Testis (tissue), 3 donors: Measurements from ENCODE around the gene RBM33. TPM values are rescaled to one million over a fixed set of nuclear protein-coding genes. Genes with fewer than 3 reads are reported as not detected.

Source experiments
- DNase-seq: peaks from one replicate; pipeline ENCODE4 v3.0.0-alpha.2; 2019
- H3K27ac ChIP-seq, 2 donors: fragments of 200-600 bp; sonication (generic); one replicate each; pipeline ENCODE4 v1.5.1; 2019
- H3K27me3 ChIP-seq: fragments of 200-600 bp; sonication (generic); one replicate; pipeline ENCODE4 v1.5.1; 2019
- H3K36me3 ChIP-seq: fragments of 200-600 bp; sonication (generic); one replicate; pipeline ENCODE4 v1.5.1; 2017; ENCODE audit warnings: low read depth; ENCODE audit errors: missing control alignments
- H3K4me1 ChIP-seq: fragments of 200-600 bp; sonication (generic); one replicate; pipeline ENCODE4 v1.5.1; 2019
- H3K4me3 ChIP-seq, 2 donors: fragments of 200-600 bp; sonication (generic); one replicate each; pipeline ENCODE4 v1.5.1; 2017 to 2019
- H3K9me3 ChIP-seq: fragments of 200-600 bp; sonication (generic); one replicate; pipeline ENCODE4 v1.5.1; 2017
- POLR2A ChIP-seq: fragments of 450-650 bp; IDR thresholded peaks from one replicate; pipeline ENCODE4 v1.6.1; 2017; ENCODE audit warnings: antibody characterized with exemption, mild to moderate bottlenecking, moderate library complexity
- WGBS, 2 donors: methylation state at CpG; one replicate each; pipeline ENCODE4 v1.1.5; 2018; 5-methylcytosine and 5-hydroxymethylcytosine counted together
- intact Hi-C: fragments of 100-400 bp; cut with DNase I; formaldehyde crosslinking; loops from one replicate; pipeline ENCODE4 v1.15.1; 2023; ENCODE audit warnings: low total_unique reads
- polyA plus RNA-seq: library from polyadenylated mRNA; stranded (reverse); fragments of 350-450 nt; fragmentation: Illumina TruSeq; extraction: RNeasy Lipid Tissue Mini Kit (QIAGEN cat#74804); gene quantifications from one replicate; pipeline ENCODE4 v1.2.3, GENCODE V29; 2014; ENCODE audit warnings: low read depth, low replicate concordance; ENCODE audit not compliant: insufficient read depth
- total RNA-seq, 2 donors: library from RNA; depleted of rRNA; stranded (reverse); fragments of >200 nt; gene quantifications; one replicate each; pipeline ENCODE4 v1.2.3, GENCODE V29; 2016
- TF ChIP-seq, protein P1 (sequence below), 3 experiments: fragments of 450-650 bp in 2 of 3; fragments of 200-600 bp in 1 of 3; sonication (generic) in 1 of 3; IDR thresholded peaks; one replicate each; pipeline ENCODE4 v1.5.1; 2016 to 2019; ENCODE audit warnings: antibody characterized with exemption in 3 of 3, mild to moderate bottlenecking in 2 of 3, moderate library complexity in 1 of 3

Gene RBM33
- total and polyA plus RNA-seq, 3 donors from 2014 or later: 27.3 to 104 (median 93.4) TPM

DNA sequence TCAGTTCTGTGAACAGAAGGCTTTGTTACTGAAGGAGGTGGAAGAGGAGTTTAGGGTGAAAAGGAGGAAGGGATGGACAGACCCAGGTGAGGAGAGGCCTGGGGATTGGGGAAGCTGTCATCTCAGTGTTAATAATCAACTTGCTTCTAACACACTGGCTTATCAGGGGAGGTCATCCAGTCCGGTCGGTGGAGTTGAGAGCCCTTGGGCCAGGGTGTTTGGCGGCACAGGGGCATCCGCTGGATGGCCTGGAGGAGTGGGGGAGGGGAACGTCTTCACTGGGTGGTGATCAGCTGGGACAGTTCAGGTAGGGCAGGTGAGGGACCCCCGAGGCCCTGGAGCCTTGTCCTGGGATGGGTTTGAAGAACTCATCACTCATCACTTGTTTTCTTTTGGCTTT, 133.9 kb downstream of the RBM33 start:
- Histone ChIP-seq H3K27ac (no peak overlapping the region), H3K4me1 (no peaks in the 10 kb centered on the region), H3K9me3 (no peaks in the 10 kb centered on the region), H3K4me3 (no peak overlapping the region), H3K36me3 (no peaks in the 10 kb centered on the region), H3K27me3 (no peaks in the 10 kb centered on the region)
- intact Hi-C loops: loop anchor here (10.0 kb wide), 1 partner anchor 184 kb away; no protein-coding TSS in a partner anchor
- WGBS, 2 donors: 84 to 87% methylated on average over 5 to 6 of the region's 6 CpGs
- DNase-seq: no peak
- TF ChIP-seq POLR2A: no peak
- TF ChIP-seq, protein P1, sequence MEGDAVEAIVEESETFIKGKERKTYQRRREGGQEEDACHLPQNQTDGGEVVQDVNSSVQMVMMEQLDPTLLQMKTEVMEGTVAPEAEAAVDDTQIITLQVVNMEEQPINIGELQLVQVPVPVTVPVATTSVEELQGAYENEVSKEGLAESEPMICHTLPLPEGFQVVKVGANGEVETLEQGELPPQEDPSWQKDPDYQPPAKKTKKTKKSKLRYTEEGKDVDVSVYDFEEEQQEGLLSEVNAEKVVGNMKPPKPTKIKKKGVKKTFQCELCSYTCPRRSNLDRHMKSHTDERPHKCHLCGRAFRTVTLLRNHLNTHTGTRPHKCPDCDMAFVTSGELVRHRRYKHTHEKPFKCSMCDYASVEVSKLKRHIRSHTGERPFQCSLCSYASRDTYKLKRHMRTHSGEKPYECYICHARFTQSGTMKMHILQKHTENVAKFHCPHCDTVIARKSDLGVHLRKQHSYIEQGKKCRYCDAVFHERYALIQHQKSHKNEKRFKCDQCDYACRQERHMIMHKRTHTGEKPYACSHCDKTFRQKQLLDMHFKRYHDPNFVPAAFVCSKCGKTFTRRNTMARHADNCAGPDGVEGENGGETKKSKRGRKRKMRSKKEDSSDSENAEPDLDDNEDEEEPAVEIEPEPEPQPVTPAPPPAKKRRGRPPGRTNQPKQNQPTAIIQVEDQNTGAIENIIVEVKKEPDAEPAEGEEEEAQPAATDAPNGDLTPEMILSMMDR (IDR thresholded peaks at IDR 0.05): no peak

DNA sequence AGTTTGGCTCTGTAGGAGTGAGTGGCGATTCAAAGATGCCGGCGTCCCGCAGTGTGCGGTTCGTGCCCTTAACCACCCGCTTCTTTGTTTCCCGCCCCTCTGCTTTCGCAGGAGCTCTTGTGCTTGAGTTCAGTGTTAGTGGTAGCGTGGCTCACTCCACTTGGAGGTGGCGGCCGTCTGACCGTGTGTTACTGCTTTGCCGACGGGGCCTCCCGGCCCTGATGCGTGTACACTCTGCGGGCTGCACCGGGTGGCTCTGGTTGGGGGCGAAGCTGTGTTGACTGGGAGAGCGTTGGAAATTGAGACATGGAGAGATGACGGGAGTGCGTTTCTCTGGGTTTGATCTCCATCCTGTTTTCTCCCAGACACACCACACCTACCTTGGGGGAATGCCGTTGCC, 136.4 kb downstream of the RBM33 start:
- DNase-seq: no peak
- TF ChIP-seq, protein P1 (IDR thresholded peaks at IDR 0.05): no peak
- TF ChIP-seq POLR2A: no peak
- Histone ChIP-seq H3K36me3 (no peaks in the 10 kb centered on the region), H3K4me1 (no peaks in the 10 kb centered on the region), H3K9me3 (no peaks in the 10 kb centered on the region), H3K27ac (no peak overlapping the region), H3K4me3 (no peak overlapping the region), H3K27me3 (no peaks in the 10 kb centered on the region)
- intact Hi-C loops: no loop called here
- 87 to 95% methylated on average over 24 of the region's 24 CpGs for WGBS, 2 donors

DNA sequence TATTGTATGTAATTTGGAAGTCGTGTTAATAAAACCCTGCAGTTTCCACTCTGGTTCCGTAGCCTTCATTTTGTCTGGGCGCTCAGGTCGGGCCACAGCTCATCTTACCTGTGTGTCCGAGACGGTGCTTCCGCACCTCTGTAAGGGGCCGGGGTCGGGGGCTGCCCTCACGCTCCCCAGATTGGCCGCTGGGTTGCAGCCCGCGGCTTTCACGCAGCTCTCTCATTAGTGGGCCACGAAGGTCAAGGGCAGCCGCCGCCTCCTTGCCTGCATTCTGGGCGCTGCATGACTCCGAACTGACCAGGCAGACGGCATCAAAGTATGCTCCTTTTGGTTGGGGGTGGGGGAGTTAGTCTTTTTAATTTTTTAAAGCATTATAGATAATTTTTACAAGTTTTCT, 137.0 kb downstream of the RBM33 start:
- no peak overlapping the region for H3K4me3 ChIP-seq
- H3K27me3 ChIP-seq: no peaks in the 10 kb centered on the region
- no peaks in the 10 kb centered on the region for H3K9me3 ChIP-seq
- intact Hi-C loops: no loop called here
- no peak overlapping the region for H3K27ac ChIP-seq
- TF ChIP-seq, protein P1 (IDR thresholded peaks at IDR 0.05): no peak
- no peak for TF ChIP-seq POLR2A
- WGBS, 2 donors: 83 to 84% methylated on average over 20 of the region's 20 CpGs
- no peaks in the 10 kb centered on the region for H3K4me1 ChIP-seq
- no peaks in the 10 kb centered on the region for H3K36me3 ChIP-seq
- no peak for DNase-seq

DNA sequence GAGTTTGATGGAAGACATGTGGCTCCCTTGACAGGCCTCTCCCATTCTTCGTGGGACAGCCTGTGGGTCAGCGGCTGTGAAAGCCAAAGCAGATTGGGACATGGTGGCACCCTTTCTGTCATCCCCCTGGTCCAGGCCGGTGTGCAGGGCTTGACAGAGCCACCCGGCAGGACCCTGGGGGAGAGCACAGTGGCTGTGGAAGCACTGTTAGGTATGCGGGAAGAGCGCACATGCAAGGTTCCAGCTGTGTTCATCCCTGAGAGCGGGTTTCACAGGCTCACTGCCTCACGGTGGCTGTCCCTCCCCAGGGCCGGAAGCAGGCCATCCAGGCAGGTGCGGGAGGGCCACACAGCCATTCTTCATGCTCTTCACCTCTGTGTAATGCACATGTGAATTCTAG, 138.0 kb downstream of the RBM33 start:
- Histone ChIP-seq H3K27ac (no peak overlapping the region), H3K27me3 (no peaks in the 10 kb centered on the region), H3K9me3 (no peaks in the 10 kb centered on the region), H3K4me3 (no peak overlapping the region), H3K36me3 (no peaks in the 10 kb centered on the region), H3K4me1 (peaks cover 3% of the 10 kb centered on the region)
- intact Hi-C loops: no loop called here
- 92 to 94% methylated on average over 6 to 10 of the region's 10 CpGs for WGBS, 2 donors
- DNase-seq: no peak
- TF ChIP-seq, protein P1 (IDR thresholded peaks at IDR 0.05): no peak
- no peak for TF ChIP-seq POLR2A

DNA sequence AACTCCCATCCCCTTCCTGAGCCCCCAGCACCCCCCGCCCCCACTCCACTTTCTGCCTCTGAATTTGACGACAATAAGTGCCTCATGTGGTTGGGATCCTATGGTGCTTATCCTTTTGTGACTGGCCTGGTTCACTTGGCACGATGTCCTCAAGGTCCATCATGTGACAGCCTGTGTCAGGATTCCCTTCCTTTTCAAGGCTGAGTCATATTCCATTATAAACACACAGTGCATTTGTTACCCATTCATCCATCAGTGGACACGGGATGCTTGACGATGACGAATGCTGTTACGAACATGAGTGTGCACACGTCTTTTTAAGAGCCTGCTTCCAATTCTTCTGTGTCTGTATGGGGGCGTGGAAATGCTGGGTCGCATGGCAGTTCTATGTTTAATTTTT, 141.1 kb downstream of the RBM33 start:
- no peak overlapping the region for H3K4me3 ChIP-seq
- peaks cover 6% of the 10 kb centered on the region for H3K4me1 ChIP-seq
- 85 to 94% methylated on average over 10 of the region's 10 CpGs for WGBS, 2 donors
- no peak overlapping the region for H3K27ac ChIP-seq
- no peak for DNase-seq
- TF ChIP-seq, protein P1 (IDR thresholded peaks at IDR 0.05): no peak
- no peak for TF ChIP-seq POLR2A
- H3K36me3 ChIP-seq: no peaks in the 10 kb centered on the region
- no peaks in the 10 kb centered on the region for H3K9me3 ChIP-seq
- H3K27me3 ChIP-seq: no peaks in the 10 kb centered on the region
- intact Hi-C loops: no loop called here
